Panc1 (cell line): Measurements from ENCODE around the gene ATG10.
"Not testable (repeated sequence)": the region's sequence is repeated elsewhere in the genome, so short reads cannot be mapped to it uniquely, and the experiment has no call there.

Source experiments
- CTCF ChIP-seq: fragments of 450-650 bp; IDR thresholded peaks from 2 replicates; pipeline ENCODE4 v1.5.1; 2017; ENCODE audit warnings: mild to moderate bottlenecking
- POLR2AphosphoS5 ChIP-seq: IDR thresholded peaks from 2 replicates; pipeline ENCODE4 v1.6.1; 2012; ENCODE audit warnings: mild to moderate bottlenecking, low read depth, low read length, moderate library complexity
- REST ChIP-seq, 2 experiments: IDR thresholded peaks; 2 replicates each; pipeline ENCODE4 v1.6.1; 2011 to 2012; ENCODE audit warnings: low read depth in 2 of 2, control low read depth in 1 of 2, low read length in 1 of 2, mild to moderate bottlenecking in 1 of 2, moderate library complexity in 1 of 2; ENCODE audit not compliant: insufficient read depth in 1 of 2

- not testable (repeated sequence) for TF ChIP-seq CTCF; REST (IDR thresholded peaks at IDR 0.05; ENCODE audit: insufficient read depth in 1 of 2, low read depth in 2 of 2, low read length in 1 of 2); POLR2AphosphoS5
Measured at GRCh38 chr5:81983148-81983547, 11.3 kb downstream of the ATG10 start.
